Naive thymus-derived CD4-positive, alpha-beta T cell (primary cell): ENCODE measurements around the gene CCDC170. TPM values are rescaled to one million over a fixed set of nuclear protein-coding genes. Genes with fewer than 3 reads are reported as not detected.

Experiments
- ATAC-seq: fragments of 150-1000 bp; cut with Tn5 transposase; 2 replicates; pipeline ENCODE4 v1.10.0; 2021; ENCODE audit warnings: mild to moderate bottlenecking, moderate library complexity
- CTCF ChIA-PET: fragments of 350-600 bp; sonication (Branson Sonifier 250); formaldehyde crosslinking; loops from one replicate; lab custom pipeline; 2021; ENCODE audit warnings: antibody characterized with exemption; lab: Charles Lee
- POLR2A ChIA-PET: fragments of 350-600 bp; sonication (Branson Sonifier 250); formaldehyde crosslinking; loops from one replicate; lab custom pipeline; 2021; ENCODE audit warnings: antibody characterized with exemption, inconsistent platforms; lab: Charles Lee
- DNase-seq, 9 donors: peaks; one replicate each; pipeline versions ENCODE4 v3.0.0 to v3.0.0-alpha.2; 2020 to 2022; ENCODE audit warnings: mixed read lengths in 1 of 9
- H3K27ac ChIP-seq: one replicate; pipeline ENCODE4 v1.7.0; 2013; ENCODE audit warnings: mild to moderate bottlenecking, low read depth, low read length, moderate library complexity
- H3K27me3 ChIP-seq, 2 donors: one replicate each; pipeline ENCODE4 v1.7.0; 2013; ENCODE audit warnings: low read length in 2 of 2, mild to moderate bottlenecking in 2 of 2, moderate library complexity in 2 of 2; ENCODE audit not compliant: control insufficient read depth in 2 of 2, insufficient read depth in 2 of 2
- H3K36me3 ChIP-seq, 3 experiments: 1 replicate in 2 of 3; 2 replicates in 1 of 3; pipeline ENCODE4 v1.7.0; 2013; ENCODE audit warnings: low read length in 3 of 3, mild to moderate bottlenecking in 3 of 3, moderate library complexity in 1 of 3; ENCODE audit not compliant: insufficient read depth in 3 of 3, control insufficient read depth in 2 of 3
- H3K4me1 ChIP-seq, 2 donors: one replicate each; pipeline ENCODE4 v1.7.0; 2013; ENCODE audit warnings: low read length in 2 of 2, mild to moderate bottlenecking in 2 of 2, moderate library complexity in 1 of 2; ENCODE audit not compliant: control insufficient read depth in 2 of 2, insufficient read depth in 2 of 2
- H3K4me3 ChIP-seq: 2 replicates; pipeline ENCODE4 v1.7.0; 2013; ENCODE audit warnings: mild to moderate bottlenecking, low read length
- H3K9me3 ChIP-seq, 3 experiments: 1 replicate in 2 of 3; 2 replicates in 1 of 3; pipeline ENCODE4 v1.7.0; 2013; ENCODE audit warnings: low read length in 3 of 3; ENCODE audit not compliant: control insufficient read depth in 2 of 3
- H3K27ac Mint-ChIP-seq, 9 donors: one replicate each; pipeline ENCODE4 v1.8.0; 2020 to 2022; ENCODE audit warnings: mixed read lengths in 9 of 9, mild to moderate bottlenecking in 8 of 9, moderate library complexity in 5 of 9, inconsistent platforms in 2 of 9
- H3K27me3 Mint-ChIP-seq, 5 donors: one replicate each; pipeline ENCODE4 v1.8.0; 2021 to 2022; ENCODE audit warnings: mixed read lengths in 5 of 5, mild to moderate bottlenecking in 1 of 5
- H3K36me3 Mint-ChIP-seq, 5 donors: one replicate each; pipeline ENCODE4 v1.8.0; 2020 to 2022; ENCODE audit warnings: mixed read lengths in 5 of 5, mild to moderate bottlenecking in 3 of 5, inconsistent platforms in 1 of 5
- H3K4me1 Mint-ChIP-seq, 7 donors: one replicate each; pipeline ENCODE4 v1.8.0; 2020 to 2022; ENCODE audit warnings: mixed read lengths in 7 of 7, mild to moderate bottlenecking in 3 of 7, inconsistent platforms in 1 of 7
- H3K4me3 Mint-ChIP-seq, 10 donors: one replicate each; pipeline ENCODE4 v1.8.0; 2020 to 2022; ENCODE audit warnings: mild to moderate bottlenecking in 10 of 10, mixed read lengths in 10 of 10, moderate library complexity in 6 of 10, inconsistent platforms in 2 of 10
- H3K9me3 Mint-ChIP-seq, 11 donors: one replicate each; pipeline ENCODE4 v1.8.0; 2020 to 2022; ENCODE audit warnings: mixed read lengths in 11 of 11, mild to moderate bottlenecking in 4 of 11, inconsistent platforms in 1 of 11, moderate library complexity in 1 of 11
- intact Hi-C, 2 donors: fragments of 100-400 bp; cut with micrococcal nuclease; formaldehyde crosslinking; loops; one replicate each; pipeline ENCODE4 v1.15.1; 2023
- polyA plus RNA-seq, 2 donors: library from polyadenylated mRNA; unstranded; fragments of 300-500 nt; fragmentation: Illumina TruSeq; gene quantifications; one replicate each; pipeline ENCODE4 v1.2.3, GENCODE V29; 2021
- total RNA-seq, 6 experiments: library from RNA in 5 of 6; stranded (reverse) in 5 of 6; gene quantifications; 1 replicate in 5 of 6; 2 replicates in 1 of 6; pipeline ENCODE4 v1.2.3 and lab custom pipeline; 2021 to 2026

CCDC170 gene
- total and polyA plus RNA-seq, 7 experiments from 2014 or later: 0.56 TPM; not detected in 5

DNA sequence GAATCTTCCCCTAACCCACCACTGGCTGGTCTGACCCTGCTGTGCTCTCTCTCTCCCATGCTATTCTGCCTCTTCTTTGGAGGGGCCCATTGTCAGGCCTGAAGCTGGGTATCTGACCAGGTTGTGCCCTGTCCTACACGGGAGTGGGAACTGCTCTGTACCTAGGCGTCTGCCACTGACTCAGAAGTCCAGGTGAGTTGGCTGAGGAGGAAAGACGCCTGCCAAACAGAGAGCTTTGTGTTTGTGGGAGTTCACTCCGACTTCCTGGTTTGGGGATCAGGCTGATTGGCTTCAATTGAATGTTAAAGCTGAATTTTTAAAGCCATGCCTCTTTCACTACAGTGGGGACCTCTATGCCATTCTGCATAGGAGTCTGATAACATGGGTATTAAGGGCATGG is 136.0 kb downstream of the CCDC170 start:
- Mint-ChIP-seq H3K36me3 (no peaks in the 10 kb centered on the region), H3K27me3 (peaks cover 0 to 12% (median 5%) of the 10 kb centered on the region in 5 donors), H3K27ac (peak overlapping the region in 1 of 9 donors; percentile 18), H3K9me3 (no peaks in the 10 kb centered on the region), H3K4me1 (peaks cover 0 to 4% (median 0%) of the 10 kb centered on the region in 7 donors), H3K4me3 (no peak overlapping the region)
- Histone ChIP-seq H3K4me3 (no peak overlapping the region), H3K36me3 (no peaks in the 10 kb centered on the region), H3K4me1 (no peaks in the 10 kb centered on the region), H3K27me3 (no peaks in the 10 kb centered on the region), H3K9me3 (no peaks in the 10 kb centered on the region), H3K27ac (no peak overlapping the region)
- DNase-seq (no peak), ATAC-seq (no peak)
- ChIA-PET CTCF (no interaction called here), POLR2A (no interaction called here)
- intact Hi-C loops: no loop called here

- H3K4me3 Mint-ChIP-seq: no peak overlapping the region
- intact Hi-C loops: no loop called here
- no peak overlapping the region for H3K4me3 ChIP-seq
- POLR2A ChIA-PET: no interaction called here
- H3K9me3 ChIP-seq: no peaks in the 10 kb centered on the region
- peaks cover 0 to 4% (median 0%) of the 10 kb centered on the region in 7 donors for H3K4me1 Mint-ChIP-seq
- DNase-seq: no peak
- H3K27me3 ChIP-seq: no peaks in the 10 kb centered on the region
- CTCF ChIA-PET: no interaction called here
- no peak overlapping the region for H3K27ac ChIP-seq
- H3K36me3 ChIP-seq: no peaks in the 10 kb centered on the region
- no peaks in the 10 kb centered on the region for H3K9me3 Mint-ChIP-seq
- no peak for ATAC-seq
- H3K27ac Mint-ChIP-seq: no peak overlapping the region
- no peaks in the 10 kb centered on the region for H3K36me3 Mint-ChIP-seq
- no peaks in the 10 kb centered on the region for H3K4me1 ChIP-seq
- H3K27me3 Mint-ChIP-seq: peaks cover 0 to 12% (median 5%) of the 10 kb centered on the region in 5 donors
Measured at GRCh38 chr6:151630387-151630786, 136.6 kb downstream of the CCDC170 start.

- Histone ChIP-seq H3K4me3 (no peak overlapping the region), H3K4me1 (no peaks in the 10 kb centered on the region), H3K27ac (no peak overlapping the region), H3K27me3 (no peaks in the 10 kb centered on the region), H3K36me3 (no peaks in the 10 kb centered on the region), H3K9me3 (no peaks in the 10 kb centered on the region)
- DNase-seq: no peak
- H3K4me1 Mint-ChIP-seq: peaks cover 0 to 4% (median 0%) of the 10 kb centered on the region in 7 donors
- H3K36me3 Mint-ChIP-seq: no peaks in the 10 kb centered on the region
- intact Hi-C loops: no loop called here
- no peaks in the 10 kb centered on the region for H3K9me3 Mint-ChIP-seq
- no peak overlapping the region for H3K4me3 Mint-ChIP-seq
- no peak for ATAC-seq
- peaks cover 0 to 14% (median 8%) of the 10 kb centered on the region in 5 donors for H3K27me3 Mint-ChIP-seq
- H3K27ac Mint-ChIP-seq: no peak overlapping the region
- ChIA-PET CTCF (no interaction called here), POLR2A (no interaction called here)
Measured at GRCh38 chr6:151630991-151631655, 137.3 kb downstream of the CCDC170 start.

DNA sequence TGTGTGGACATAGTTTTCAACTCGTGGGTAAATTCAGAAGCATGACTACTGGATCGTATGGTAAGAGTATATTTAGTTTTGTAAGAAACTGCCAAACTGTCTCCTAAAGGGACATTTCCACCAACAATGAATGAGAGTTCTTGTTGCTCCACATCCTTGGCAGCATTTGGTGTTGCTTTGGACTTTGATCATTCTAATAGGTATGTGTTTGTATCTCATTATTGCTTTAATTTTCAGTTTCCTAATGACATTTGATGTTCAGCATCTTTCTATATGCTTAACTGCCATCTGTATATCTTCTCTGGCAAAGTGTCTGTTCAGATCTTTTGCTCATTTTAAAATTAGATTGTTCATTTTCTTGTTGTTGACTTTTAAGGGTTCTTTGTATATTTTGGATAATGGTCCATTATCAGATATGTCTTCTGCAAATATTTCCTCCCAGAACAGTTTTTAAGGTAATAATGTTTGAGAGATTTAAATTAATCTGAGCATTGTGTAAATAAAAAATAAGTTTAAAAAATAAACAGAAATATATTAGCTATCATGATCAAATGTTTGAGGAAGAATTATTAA is 138.7 kb downstream of the CCDC170 start:
- Mint-ChIP-seq H3K4me1 (peaks cover 0 to 4% (median 0%) of the 10 kb centered on the region in 7 donors), H3K4me3 (no peak overlapping the region), H3K27me3 (peaks cover 2 to 16% (median 13%) of the 10 kb centered on the region in 5 donors), H3K36me3 (no peaks in the 10 kb centered on the region), H3K9me3 (no peaks in the 10 kb centered on the region), H3K27ac (no peak overlapping the region)
- no peaks in the 10 kb centered on the region for H3K4me1 ChIP-seq
- H3K9me3 ChIP-seq: no peaks in the 10 kb centered on the region
- POLR2A ChIA-PET: interaction anchor here (0.7 kb wide), 1 partner anchor 11 kb away, joined by 3 read pairs; no protein-coding TSS in a partner anchor
- CTCF ChIA-PET: no interaction called here
- no peaks in the 10 kb centered on the region for H3K36me3 ChIP-seq
- H3K27me3 ChIP-seq: no peaks in the 10 kb centered on the region
- H3K27ac ChIP-seq: no peak overlapping the region
- H3K4me3 ChIP-seq: no peak overlapping the region
- ATAC-seq (no peak), DNase-seq (no peak)
- intact Hi-C loops: no loop called here

DNA sequence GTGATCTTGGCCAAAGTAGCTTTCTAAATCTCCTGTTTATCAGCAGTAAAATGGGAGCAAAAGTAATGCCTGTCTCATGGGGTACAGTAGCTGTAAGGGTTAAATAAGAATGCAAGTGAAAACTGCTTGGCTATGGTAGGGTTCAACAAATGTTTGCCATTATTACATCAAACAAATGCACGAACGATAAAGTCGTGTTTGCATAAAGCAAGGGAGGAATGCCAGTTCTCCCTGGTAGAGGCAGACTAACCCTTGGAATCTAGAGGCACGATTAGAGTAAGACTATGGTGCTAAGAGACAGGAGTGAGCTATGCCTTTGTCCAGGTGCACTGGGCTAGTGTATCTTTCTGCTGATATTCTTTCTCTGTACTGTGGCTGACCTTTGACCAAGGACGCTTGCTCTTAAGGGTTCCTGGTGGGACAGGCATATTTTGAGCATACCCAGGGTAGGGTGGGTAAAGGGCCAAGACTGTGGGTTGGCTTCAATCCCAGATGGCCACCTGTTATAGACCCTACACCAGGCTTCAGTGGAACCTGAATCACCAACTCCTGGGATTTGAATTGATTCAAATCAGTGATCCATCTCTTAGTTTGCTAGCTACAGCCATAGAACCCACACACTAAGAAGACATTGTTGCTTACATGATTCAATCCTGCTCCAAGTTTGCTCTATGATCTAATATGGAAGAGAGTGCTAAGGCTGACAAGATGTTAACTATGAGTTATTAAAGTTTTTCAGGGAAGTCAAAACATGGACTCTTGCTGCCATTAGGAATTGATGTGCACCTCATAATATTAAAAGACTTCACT is 139.9 kb downstream of the CCDC170 start:
- Histone ChIP-seq H3K4me3 (no peak overlapping the region), H3K4me1 (no peaks in the 10 kb centered on the region), H3K9me3 (no peaks in the 10 kb centered on the region), H3K27ac (no peak overlapping the region), H3K36me3 (no peaks in the 10 kb centered on the region), H3K27me3 (no peaks in the 10 kb centered on the region)
- DNase-seq (no peak), ATAC-seq (no peak)
- Mint-ChIP-seq H3K27me3 (peaks cover 2 to 22% (median 13%) of the 10 kb centered on the region in 5 donors), H3K4me1 (peaks cover 0 to under 1% (median 0%) of the 10 kb centered on the region in 7 donors), H3K9me3 (peaks cover 0 to 6% (median 0%) of the 10 kb centered on the region in 11 donors), H3K27ac (no peak overlapping the region), H3K4me3 (no peak overlapping the region), H3K36me3 (no peaks in the 10 kb centered on the region)
- intact Hi-C loops: no loop called here
- CTCF ChIA-PET: no interaction called here
- POLR2A ChIA-PET: no interaction called here

DNA sequence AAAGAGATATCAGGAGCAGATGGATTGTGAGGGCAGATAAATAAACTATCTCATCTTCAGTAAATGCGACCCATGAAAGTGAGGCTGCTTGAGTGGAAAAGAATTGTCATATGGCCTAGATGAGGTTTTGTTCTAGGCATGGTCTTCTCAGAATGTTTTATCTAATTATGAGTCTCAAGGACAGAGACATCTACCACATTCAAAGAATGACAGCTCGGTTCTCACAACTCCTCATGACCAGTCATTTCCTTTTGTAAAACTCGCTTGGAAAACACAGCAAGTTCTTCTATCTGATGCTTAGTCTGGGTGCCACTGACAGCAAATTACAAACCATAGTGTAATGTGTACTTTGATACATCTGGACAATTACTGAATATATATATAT is 140.5 kb downstream of the CCDC170 start:
- Histone ChIP-seq H3K9me3 (no peaks in the 10 kb centered on the region), H3K27ac (no peak overlapping the region), H3K36me3 (no peaks in the 10 kb centered on the region), H3K27me3 (no peaks in the 10 kb centered on the region), H3K4me3 (no peak overlapping the region), H3K4me1 (no peaks in the 10 kb centered on the region)
- no peak overlapping the region for H3K27ac Mint-ChIP-seq
- H3K4me1 Mint-ChIP-seq: no peaks in the 10 kb centered on the region
- H3K4me3 Mint-ChIP-seq: no peak overlapping the region
- ATAC-seq (no peak), DNase-seq (no peak)
- no peaks in the 10 kb centered on the region for H3K36me3 Mint-ChIP-seq
- H3K27me3 Mint-ChIP-seq: peaks cover 2 to 24% (median 13%) of the 10 kb centered on the region in 5 donors
- CTCF ChIA-PET: no interaction called here
- intact Hi-C loops: no loop called here
- POLR2A ChIA-PET: no interaction called here
- H3K9me3 Mint-ChIP-seq: peaks cover 0 to 6% (median 0%) of the 10 kb centered on the region in 11 donors
